GM10248 (cell line): Measurements from ENCODE around the gene BCAR1.

Source experiments
- CTCF ChIA-PET: fragments of 300-600 bp; sonication (Branson Sonifier 250); formaldehyde crosslinking; extraction: SDS; loops from one replicate; lab custom pipeline; 2021; ENCODE audit warnings: antibody characterized with exemption; lab: Yijun Ruan, JAX
- POLR2A ChIA-PET: fragments of 350-650 bp; sonication (Branson Sonifier 250); formaldehyde crosslinking; extraction: SDS; loops from one replicate; lab custom pipeline; 2020; ENCODE audit warnings: antibody characterized with exemption; lab: Yijun Ruan, JAX
- DNase-seq: peaks from one replicate; pipeline ENCODE4 v3.0.0; 2012; ENCODE audit errors: extremely low spot score
- TF ChIP-seq, protein P1 (sequence below): IDR thresholded peaks from 2 replicates; pipeline ENCODE4 v1.5.1; 2012; ENCODE audit warnings: mild to moderate bottlenecking, low read depth; ENCODE audit errors: extremely low read depth, missing control alignments, control extremely low read depth

The BCAR1 gene

DNA sequence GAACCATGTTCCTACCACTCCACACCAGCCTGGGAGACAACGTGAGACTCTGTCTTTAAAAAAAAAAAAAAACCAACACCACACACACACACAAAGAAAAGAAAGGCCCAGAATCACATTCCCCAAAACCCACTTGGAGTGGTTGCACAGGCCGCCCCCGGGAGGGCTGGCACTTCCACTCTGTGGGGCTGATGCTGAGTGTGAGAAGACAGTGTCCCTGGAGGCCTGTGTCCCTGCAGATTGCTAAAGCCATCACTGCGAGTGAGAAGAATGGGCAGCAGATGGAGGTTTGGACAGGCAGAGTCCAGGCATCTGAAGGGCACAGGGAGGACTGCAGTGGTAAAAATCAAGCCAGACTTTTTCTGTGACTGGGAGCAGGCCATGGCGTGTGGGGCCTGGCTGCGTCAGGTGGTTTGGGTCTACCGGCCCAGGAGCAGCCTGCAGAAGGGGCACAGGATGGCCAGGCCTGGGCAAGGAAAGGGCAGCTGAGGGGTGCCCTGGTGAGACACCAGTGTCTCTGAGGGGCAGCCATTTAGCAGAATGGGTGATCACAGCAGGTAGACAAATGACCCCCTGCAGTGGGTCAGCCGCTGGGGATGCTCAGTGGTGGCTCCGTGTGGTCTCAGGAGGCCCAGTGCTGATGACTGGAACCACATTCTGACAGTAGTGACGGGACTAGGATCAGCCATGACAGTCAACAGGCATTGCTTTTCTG, 57.5 kb downstream of the BCAR1 start:
- no peak for DNase-seq
- POLR2A ChIA-PET, result no interaction called here
- TF ChIP-seq, protein P1, sequence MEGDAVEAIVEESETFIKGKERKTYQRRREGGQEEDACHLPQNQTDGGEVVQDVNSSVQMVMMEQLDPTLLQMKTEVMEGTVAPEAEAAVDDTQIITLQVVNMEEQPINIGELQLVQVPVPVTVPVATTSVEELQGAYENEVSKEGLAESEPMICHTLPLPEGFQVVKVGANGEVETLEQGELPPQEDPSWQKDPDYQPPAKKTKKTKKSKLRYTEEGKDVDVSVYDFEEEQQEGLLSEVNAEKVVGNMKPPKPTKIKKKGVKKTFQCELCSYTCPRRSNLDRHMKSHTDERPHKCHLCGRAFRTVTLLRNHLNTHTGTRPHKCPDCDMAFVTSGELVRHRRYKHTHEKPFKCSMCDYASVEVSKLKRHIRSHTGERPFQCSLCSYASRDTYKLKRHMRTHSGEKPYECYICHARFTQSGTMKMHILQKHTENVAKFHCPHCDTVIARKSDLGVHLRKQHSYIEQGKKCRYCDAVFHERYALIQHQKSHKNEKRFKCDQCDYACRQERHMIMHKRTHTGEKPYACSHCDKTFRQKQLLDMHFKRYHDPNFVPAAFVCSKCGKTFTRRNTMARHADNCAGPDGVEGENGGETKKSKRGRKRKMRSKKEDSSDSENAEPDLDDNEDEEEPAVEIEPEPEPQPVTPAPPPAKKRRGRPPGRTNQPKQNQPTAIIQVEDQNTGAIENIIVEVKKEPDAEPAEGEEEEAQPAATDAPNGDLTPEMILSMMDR, result no peak
- CTCF ChIA-PET, result interaction anchor here (1.2 kb wide), 1 partner anchor 40 kb away, joined by 3 read pairs; no protein-coding TSS in a partner anchor

DNA sequence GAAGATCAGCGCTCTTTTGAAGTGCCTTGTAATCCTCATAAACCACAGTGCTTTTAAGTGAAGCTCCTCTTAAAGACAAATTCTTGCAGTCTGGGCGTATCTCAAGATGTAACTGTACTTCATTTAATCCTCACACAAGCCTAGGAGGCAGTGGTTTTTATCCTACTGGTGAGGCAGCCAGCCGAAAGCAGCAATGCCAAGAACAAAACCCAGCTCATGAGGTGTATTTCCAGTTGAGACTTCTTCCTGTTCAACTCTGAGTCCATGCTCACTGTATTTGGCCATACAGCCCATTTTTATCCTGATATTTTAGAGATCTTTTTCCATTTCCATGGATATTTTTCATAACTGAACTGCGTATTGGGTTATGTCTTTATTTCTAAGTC, 58.2 kb downstream of the BCAR1 start:
- DNase-seq, result no peak
- CTCF ChIA-PET, result interaction anchor here (1.2 kb wide), 1 partner anchor 41 kb away, joined by 3 read pairs; no protein-coding TSS in a partner anchor
- TF ChIP-seq, protein P1, result no peak
- POLR2A ChIA-PET, result no interaction called here

DNA sequence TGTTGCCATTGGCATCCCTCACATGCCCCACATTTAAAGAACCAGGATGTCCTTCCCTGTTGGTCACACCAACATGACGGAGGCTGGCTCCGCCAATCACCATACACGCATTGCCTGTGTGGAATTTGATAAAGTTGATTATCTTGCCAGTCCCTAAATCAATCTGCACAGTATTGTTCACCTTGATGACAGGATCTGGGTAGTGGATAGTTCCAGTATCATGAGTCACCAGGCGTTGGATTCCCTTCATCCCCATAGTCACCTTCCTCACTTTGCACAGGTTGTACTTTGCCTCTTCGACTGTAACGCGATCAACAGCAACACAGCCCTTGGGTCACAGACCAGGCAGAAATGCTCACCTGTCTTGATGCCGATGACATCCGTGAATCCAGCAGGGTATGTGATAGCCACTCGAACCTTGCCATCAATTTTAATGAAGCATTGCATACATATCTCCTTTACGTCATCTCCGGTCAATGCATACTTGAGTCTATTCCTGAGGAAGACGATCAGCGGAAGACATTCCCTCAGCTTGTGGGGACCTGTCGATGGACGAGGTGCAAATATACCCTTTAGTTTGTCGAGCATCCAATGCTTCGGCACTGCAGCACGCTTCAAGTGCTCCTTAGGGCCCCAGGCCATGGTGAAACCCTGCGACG, 58.7 kb downstream of the BCAR1 start:
- TF ChIP-seq, protein P1, result no peak
- DNase-seq, result no peak
- POLR2A ChIA-PET, result no interaction called here
- CTCF ChIA-PET, result interaction anchor here (1.2 kb wide), 1 partner anchor 41 kb away, joined by 3 read pairs; no protein-coding TSS in a partner anchor

DNA sequence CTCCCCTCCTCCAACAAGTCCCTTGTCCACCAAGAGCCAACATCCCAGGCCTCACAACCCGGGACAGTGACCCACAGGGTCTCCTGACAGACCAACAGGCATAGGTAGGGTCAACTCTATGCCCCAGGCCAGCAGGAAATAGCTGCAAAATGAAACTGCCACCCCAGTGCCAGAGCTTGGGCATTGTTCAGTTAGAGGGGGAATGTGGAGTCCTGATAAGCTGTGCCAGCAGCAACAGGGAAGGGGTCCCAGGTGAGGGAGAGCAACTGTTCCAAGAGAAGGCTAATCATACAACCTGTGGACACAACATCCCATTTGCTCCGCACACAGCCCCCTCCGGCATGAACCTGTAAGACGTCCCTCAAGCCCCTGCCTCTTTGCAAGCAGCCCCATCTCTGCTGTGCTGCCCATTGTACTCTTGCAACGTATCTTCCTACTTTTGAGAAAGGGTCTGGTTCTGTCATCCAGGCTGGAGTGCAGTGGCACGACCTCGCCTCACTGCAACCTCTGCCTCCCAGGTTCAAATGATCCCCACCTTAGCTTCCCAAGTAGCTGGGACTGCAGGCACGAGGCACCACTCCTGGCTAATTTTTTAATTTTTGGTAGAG, 61.7 kb downstream of the BCAR1 start:
- no peak for DNase-seq
- ChIA-PET CTCF (interaction anchor here (0.8 to 3.1 kb wide), 3 partner anchors 10 to 1980 kb away, joined by 3 to 19 read pairs (median 4); no protein-coding TSS in a partner anchor), POLR2A (no interaction called here)
- TF ChIP-seq, protein P1, result no peak

DNA sequence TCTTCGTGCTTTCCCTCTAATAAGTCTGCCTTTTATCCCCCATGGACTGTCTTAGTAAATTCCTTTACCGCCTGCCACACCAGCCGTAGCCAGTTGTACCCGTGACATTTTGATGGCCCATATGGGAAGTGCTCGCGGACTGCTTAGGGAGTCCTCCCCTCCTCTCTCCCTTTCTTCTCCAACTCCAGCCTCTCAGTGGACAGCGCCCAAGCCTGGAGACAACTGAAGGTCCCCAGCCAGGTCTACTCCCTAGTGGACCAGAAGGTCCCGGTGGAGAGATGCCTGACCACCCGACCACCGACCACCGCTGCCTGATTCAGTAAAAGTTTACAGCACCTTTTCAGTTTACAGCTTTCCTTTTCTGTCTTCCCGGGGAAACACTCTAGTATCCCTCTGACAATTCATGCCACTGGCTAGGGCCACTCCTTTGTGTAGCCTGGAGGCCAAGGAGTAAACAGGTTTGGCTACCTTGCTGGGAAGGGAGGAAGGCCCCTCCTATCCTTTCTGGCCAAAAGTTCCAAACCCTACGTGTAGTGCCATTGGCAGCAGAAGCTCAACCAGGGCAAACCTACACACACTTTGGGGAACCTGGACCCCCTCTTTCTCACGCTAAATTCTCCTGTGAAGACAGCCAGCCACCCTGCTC, 62.5 kb downstream of the BCAR1 start:
- ChIA-PET POLR2A (no interaction called here), CTCF (interaction anchor here (0.8 to 3.1 kb wide), 3 partner anchors 11 to 1981 kb away, joined by 3 to 19 read pairs (median 4); no protein-coding TSS in a partner anchor)
- DNase-seq, result no peak

DNA sequence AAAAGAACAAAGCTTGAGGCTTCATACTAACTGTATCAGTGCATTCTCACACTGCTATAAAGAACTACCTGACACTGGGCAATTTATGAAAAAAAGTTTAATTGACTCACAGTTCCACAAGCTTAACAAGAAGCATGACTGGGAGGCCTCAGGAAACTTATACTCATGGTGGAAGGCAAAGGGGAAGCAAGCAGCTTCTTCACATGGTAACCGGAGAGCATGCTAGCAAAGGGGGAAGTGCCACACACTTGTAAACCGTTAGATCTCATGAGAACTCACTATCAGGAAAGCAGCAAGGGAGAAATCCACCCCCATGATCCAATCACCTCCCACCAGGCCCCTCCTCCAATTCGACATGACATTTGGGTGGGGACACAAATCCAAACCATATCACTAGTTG, 69.8 kb downstream of the BCAR1 start:
- no peak for DNase-seq
- ChIA-PET POLR2A (no interaction called here), CTCF (interaction anchor here (0.8 kb wide), 1 partner anchor 16 kb away, joined by 3 read pairs; no protein-coding TSS in a partner anchor)
- TF ChIP-seq, protein P1, result no peak

More for the DNA sequence above, 62.5 kb downstream of the BCAR1 start:
- TF ChIP-seq, protein P1, result no peak
